Glutamatergic neuron (in vitro differentiated cells): ENCODE results near the gene RBP2. TPM values are rescaled to one million over a fixed set of nuclear protein-coding genes. Genes with fewer than 3 reads are reported as not detected.

Source experiments
- DNase-seq: peaks from one replicate; pipeline ENCODE4 v3.0.0; 2022
- H3K27ac Mint-ChIP-seq: one replicate; pipeline ENCODE4 v1.8.0; 2020; ENCODE audit warnings: mild to moderate bottlenecking, mixed read lengths, inconsistent platforms; ENCODE audit not compliant: unreplicated experiment
- H3K27me3 Mint-ChIP-seq: one replicate; pipeline ENCODE4 v1.8.0; 2020; ENCODE audit warnings: mild to moderate bottlenecking, moderate library complexity, mixed read lengths, inconsistent platforms; ENCODE audit not compliant: unreplicated experiment
- H3K36me3 Mint-ChIP-seq: one replicate; pipeline ENCODE4 v1.8.0; 2020; ENCODE audit warnings: mild to moderate bottlenecking, mixed read lengths, inconsistent platforms; ENCODE audit not compliant: unreplicated experiment
- H3K4me1 Mint-ChIP-seq: one replicate; pipeline ENCODE4 v1.8.0; 2020; ENCODE audit warnings: mild to moderate bottlenecking, low read depth, mixed read lengths, inconsistent platforms; ENCODE audit not compliant: unreplicated experiment
- H3K4me3 Mint-ChIP-seq: one replicate; pipeline ENCODE4 v1.8.0; 2020; ENCODE audit warnings: mild to moderate bottlenecking, mixed read lengths, inconsistent platforms; ENCODE audit not compliant: unreplicated experiment
- H3K9me3 Mint-ChIP-seq: one replicate; pipeline ENCODE4 v1.8.0; 2020; ENCODE audit warnings: mild to moderate bottlenecking, moderate library complexity, mixed read lengths, inconsistent platforms; ENCODE audit not compliant: unreplicated experiment
- total RNA-seq: library from RNA; stranded (reverse); fragmentation: NEBNext Ultra II Directional; extraction: Animal tissue kit (Norgen Biotek cat#: 25700); gene quantifications from one replicate; pipeline ENCODE4 v1.2.1, GENCODE V29; 2021; ENCODE audit not compliant: unreplicated experiment
- TF ChIP-seq, protein P1 (sequence below): fragments of 200-600 bp; sonication (generic); IDR thresholded peaks from one replicate; pipeline ENCODE4 v1.5.0; 2021; ENCODE audit not compliant: partially characterized antibody, unreplicated experiment

The RBP2 gene
- total RNA-seq, 1 donor from 2014 or later = not detected

DNA sequence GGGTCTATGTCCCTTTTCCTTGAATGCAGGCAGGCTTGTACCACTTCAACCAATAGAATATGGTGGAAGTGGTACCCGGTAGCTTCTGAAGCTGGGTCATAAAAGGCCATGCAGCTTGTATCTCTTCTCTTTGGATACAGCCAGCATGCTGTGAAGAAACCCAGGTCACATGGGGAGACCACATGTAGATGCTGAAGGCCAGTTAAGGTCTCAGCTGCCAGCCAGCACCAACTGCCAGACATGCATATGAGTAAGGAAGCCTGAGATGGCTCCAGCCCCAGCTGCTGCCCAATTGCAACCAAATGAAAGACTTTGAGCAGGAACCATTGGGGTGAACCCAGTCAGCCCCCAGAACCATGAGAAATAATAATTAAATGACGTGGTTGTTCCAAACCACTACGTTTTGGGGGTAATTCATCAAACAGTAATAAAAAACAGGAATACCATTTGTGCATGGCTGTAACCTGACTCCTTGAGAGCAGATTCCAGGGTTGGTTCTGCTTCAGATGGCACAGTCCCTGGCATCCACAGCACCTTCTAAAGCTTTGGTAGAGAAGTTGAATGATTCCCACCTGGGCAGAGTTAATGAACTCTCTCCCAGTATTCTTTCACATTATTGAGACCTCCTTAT, 3.8 kb downstream of the RBP2 start:
- Mint-ChIP-seq H3K9me3 (peaks cover 2% of the 10 kb centered on the region), H3K4me3 (no peak overlapping the region), H3K27ac (no peak overlapping the region), H3K36me3 (no peaks in the 10 kb centered on the region), H3K27me3 (no peaks in the 10 kb centered on the region), H3K4me1 (no peaks in the 10 kb centered on the region)
- TF ChIP-seq, protein P1, sequence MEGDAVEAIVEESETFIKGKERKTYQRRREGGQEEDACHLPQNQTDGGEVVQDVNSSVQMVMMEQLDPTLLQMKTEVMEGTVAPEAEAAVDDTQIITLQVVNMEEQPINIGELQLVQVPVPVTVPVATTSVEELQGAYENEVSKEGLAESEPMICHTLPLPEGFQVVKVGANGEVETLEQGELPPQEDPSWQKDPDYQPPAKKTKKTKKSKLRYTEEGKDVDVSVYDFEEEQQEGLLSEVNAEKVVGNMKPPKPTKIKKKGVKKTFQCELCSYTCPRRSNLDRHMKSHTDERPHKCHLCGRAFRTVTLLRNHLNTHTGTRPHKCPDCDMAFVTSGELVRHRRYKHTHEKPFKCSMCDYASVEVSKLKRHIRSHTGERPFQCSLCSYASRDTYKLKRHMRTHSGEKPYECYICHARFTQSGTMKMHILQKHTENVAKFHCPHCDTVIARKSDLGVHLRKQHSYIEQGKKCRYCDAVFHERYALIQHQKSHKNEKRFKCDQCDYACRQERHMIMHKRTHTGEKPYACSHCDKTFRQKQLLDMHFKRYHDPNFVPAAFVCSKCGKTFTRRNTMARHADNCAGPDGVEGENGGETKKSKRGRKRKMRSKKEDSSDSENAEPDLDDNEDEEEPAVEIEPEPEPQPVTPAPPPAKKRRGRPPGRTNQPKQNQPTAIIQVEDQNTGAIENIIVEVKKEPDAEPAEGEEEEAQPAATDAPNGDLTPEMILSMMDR = no peak
- no peak for DNase-seq

DNA sequence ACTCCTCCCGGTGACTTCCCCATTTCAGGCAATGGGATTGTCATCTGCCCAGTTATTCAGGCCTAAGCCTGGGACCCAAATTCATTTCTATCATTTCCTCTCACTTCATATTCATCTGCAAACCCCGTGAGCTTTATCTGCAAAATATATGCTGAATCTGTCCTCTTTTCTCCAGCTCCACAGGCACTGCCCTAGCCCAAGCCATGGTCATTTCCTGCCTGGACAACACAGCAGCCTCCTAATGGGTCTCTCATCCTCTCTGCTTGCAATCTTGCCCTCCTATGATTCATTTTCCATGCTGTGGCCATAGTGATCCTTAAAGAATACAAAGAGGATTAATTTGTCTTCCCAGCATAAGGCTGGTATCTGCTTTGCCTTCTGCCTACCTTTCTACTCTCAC, 6.1 kb downstream of the RBP2 start:
- Mint-ChIP-seq H3K4me3 (no peak overlapping the region), H3K9me3 (peaks cover 2% of the 10 kb centered on the region)
- TF ChIP-seq, protein P1 = no peak

DNA sequence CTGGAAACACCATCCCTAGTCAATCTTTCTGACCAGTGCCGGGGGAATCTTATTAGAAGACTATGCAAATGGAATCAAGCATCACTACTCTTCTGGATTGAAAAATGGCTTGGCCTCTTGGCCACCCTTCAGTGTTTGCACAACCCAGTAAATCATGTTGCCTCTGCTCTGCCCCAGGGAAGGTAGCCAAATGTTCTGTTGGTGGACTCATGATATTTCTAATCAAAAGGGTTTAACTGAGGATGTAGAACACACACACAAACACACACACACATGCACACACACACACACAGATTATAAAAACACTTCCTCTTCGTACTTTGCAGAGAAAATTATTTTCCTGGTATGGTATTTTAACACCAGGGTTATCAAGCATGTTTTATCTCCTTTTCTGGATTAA, 7.9 kb downstream of the RBP2 start:
- TF ChIP-seq, protein P1 = no peak

More for the DNA sequence above, 6.1 kb downstream of the RBP2 start:
- Mint-ChIP-seq H3K27ac (no peak overlapping the region), H3K27me3 (no peaks in the 10 kb centered on the region), H3K4me1 (no peaks in the 10 kb centered on the region), H3K36me3 (no peaks in the 10 kb centered on the region)
- DNase-seq = no peak

DNA sequence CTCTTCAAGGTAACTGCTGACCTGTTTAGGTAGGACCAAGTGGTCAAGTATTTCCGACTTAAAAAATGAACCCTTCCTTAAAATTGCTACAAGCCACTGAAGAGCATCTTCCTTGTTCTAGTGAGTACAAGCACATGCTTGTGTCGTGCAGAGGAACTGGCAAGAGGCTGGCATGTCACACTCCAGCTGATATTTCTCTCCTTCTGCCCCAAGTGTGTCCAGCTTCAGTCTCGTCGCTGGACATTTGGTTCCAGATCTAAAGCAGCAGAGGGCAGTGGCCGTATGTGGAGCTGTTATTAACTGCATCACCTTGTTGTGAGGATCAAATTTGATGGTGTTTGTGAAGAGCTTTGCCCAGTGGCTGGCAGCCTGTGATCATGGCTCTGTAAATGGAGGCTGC, 10.0 kb downstream of the RBP2 start:
- no peak overlapping the region for H3K27ac Mint-ChIP-seq

More for the DNA sequence above, 7.9 kb downstream of the RBP2 start:
- no peak for DNase-seq
- Mint-ChIP-seq H3K4me1 (no peaks in the 10 kb centered on the region), H3K27ac (no peak overlapping the region), H3K36me3 (no peaks in the 10 kb centered on the region), H3K27me3 (no peaks in the 10 kb centered on the region), H3K9me3 (peaks cover 2% of the 10 kb centered on the region), H3K4me3 (no peak overlapping the region)

DNA sequence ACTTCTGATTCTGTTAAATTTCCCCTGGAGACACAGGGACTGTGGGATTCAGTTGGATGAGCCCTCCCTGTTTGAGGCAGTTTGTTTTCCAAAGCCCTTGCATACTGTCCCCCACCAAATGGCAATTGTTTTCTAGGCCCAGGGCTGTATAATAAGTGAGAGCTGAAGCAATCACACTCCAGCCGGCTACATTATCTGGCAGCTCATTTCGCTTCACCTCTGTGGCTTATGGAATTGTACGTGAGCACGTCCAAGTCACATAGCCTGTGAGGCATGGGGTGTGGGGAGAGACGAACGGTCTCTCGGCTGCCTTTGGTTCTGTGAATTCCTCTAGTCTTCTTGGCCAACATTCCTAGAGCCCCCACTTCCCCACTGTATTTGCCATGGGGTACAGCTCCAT, 10.7 kb downstream of the RBP2 start:
- peaks cover 3% of the 10 kb centered on the region for H3K27me3 Mint-ChIP-seq
- H3K9me3 Mint-ChIP-seq = no peaks in the 10 kb centered on the region
- no peak overlapping the region for H3K4me3 Mint-ChIP-seq
- no peak overlapping the region for H3K27ac Mint-ChIP-seq
- no peak for DNase-seq
- TF ChIP-seq, protein P1 = no peak
- H3K36me3 Mint-ChIP-seq = peaks cover 4% of the 10 kb centered on the region
- H3K4me1 Mint-ChIP-seq = no peaks in the 10 kb centered on the region

More for the DNA sequence above, 10.0 kb downstream of the RBP2 start:
- TF ChIP-seq, protein P1 = no peak
- H3K27me3 Mint-ChIP-seq = peaks cover 3% of the 10 kb centered on the region
- H3K4me1 Mint-ChIP-seq = no peaks in the 10 kb centered on the region
- H3K36me3 Mint-ChIP-seq = peaks cover 4% of the 10 kb centered on the region
- no peak overlapping the region for H3K4me3 Mint-ChIP-seq
- no peaks in the 10 kb centered on the region for H3K9me3 Mint-ChIP-seq
- DNase-seq = no peak
